Spleen (tissue), 11 donors: ENCODE measurements around the gene LSMEM2. TPM values are rescaled to one million over a fixed set of nuclear protein-coding genes. Genes with fewer than 3 reads are reported as not detected.

Source experiments
- DNase-seq: peaks from one replicate; pipeline ENCODE4 v3.0.0-alpha.2; 2020
- H3K27ac ChIP-seq, 8 donors: fragments of 200-600 bp; sonication (generic) in 7 of 8; 1 replicate in 4 of 8; 2 replicates in 4 of 8; pipeline versions ENCODE4 v1.5.0 to v1.8.0; 2016 to 2021; ENCODE audit warnings: inconsistent platforms in 4 of 8, mild to moderate bottlenecking in 4 of 8, moderate library complexity in 1 of 8
- H3K27me3 ChIP-seq, 7 donors: fragments of 200-600 bp; sonication (generic) in 6 of 7; replicated peaks in 1 of 7; 1 replicate in 4 of 7; 2 replicates in 3 of 7; pipeline versions ENCODE4 v1.5.0 to v1.8.0; 2016 to 2021; ENCODE audit warnings: inconsistent platforms in 3 of 7, mild to moderate bottlenecking in 1 of 7
- H3K36me3 ChIP-seq, 6 donors: fragments of 200-600 bp; sonication (generic) in 5 of 6; 1 replicate in 4 of 6; 2 replicates in 2 of 6; pipeline versions ENCODE4 v1.5.0 to v1.8.0; 2016 to 2021; ENCODE audit warnings: inconsistent platforms in 2 of 6
- H3K4me1 ChIP-seq, 6 donors: fragments of 200-600 bp; sonication (generic) in 5 of 6; 1 replicate in 3 of 6; 2 replicates in 3 of 6; pipeline versions ENCODE4 v1.5.0 to v1.8.0; 2016 to 2021; ENCODE audit warnings: inconsistent platforms in 3 of 6
- H3K4me3 ChIP-seq, 8 donors: fragments of 200-600 bp; sonication (generic) in 7 of 8; 1 replicate in 4 of 8; 2 replicates in 4 of 8; pipeline versions ENCODE4 v1.5.0 to v1.8.0; 2016 to 2021; ENCODE audit warnings: inconsistent platforms in 4 of 8, mild to moderate bottlenecking in 4 of 8, moderate library complexity in 2 of 8
- H3K9me3 ChIP-seq, 8 donors: fragments of 200-600 bp; sonication (generic) in 7 of 8; 1 replicate in 4 of 8; 2 replicates in 4 of 8; pipeline versions ENCODE4 v1.5.0 to v1.8.0; 2016 to 2021; ENCODE audit warnings: inconsistent platforms in 4 of 8
- POLR2A ChIP-seq, 3 donors: fragments of 450-650 bp; IDR thresholded peaks; one replicate each; pipeline ENCODE4 v1.5.1; 2017; ENCODE audit warnings: antibody characterized with exemption in 3 of 3, mild to moderate bottlenecking in 1 of 3
- POLR2AphosphoS5 ChIP-seq, 3 donors: sonication (generic); formaldehyde crosslinking; IDR thresholded peaks; one replicate each; pipeline ENCODE4 v1.5.1; 2017; ENCODE audit warnings: antibody characterized with exemption in 3 of 3
- WGBS, 5 donors: extraction: QIAGEN DNeasy Blood & Tissue Kit in 3 of 5; methylation state at CpG; one replicate each; pipeline versions ENCODE4 v1.1.5 to v1.1.7; 2013 to 2018; 5-methylcytosine and 5-hydroxymethylcytosine counted together
- intact Hi-C: fragments of 100-400 bp; cut with DNase I; formaldehyde crosslinking; loops from one replicate; pipeline ENCODE4 v1.15.0; 2023; ENCODE audit warnings: low total_unique reads
- polyA plus RNA-seq, 3 donors: library from polyadenylated mRNA; stranded (reverse); fragments of 200-250 nt; gene quantifications; one replicate each; pipeline ENCODE4 v1.2.1, GENCODE V29; 2013
- total RNA-seq, 7 donors: library from RNA; depleted of rRNA in 3 of 7; stranded (reverse); fragments of >200 nt in 3 of 7; fragmentation: NEBNext Ultra II Directional in 4 of 7; extraction: Animal tissue kit (Norgen Biotek cat#: 25700) in 4 of 7; gene quantifications; one replicate each; pipeline versions ENCODE4 v1.1.0 to v1.2.1, GENCODE V29; 2016 to 2021
- TF ChIP-seq, protein P1 (sequence below), 11 experiments: fragments of 200-600 bp in 7 of 11; fragments of 450-650 bp in 4 of 11; sonication (generic) in 4 of 11; IDR thresholded peaks in 8 of 11; conservative IDR thresholded peaks in 3 of 11; 1 replicate in 7 of 11; 2 replicates in 4 of 11; pipeline versions ENCODE4 v1.4.0 to v1.8.0; 2016 to 2021; ENCODE audit warnings: antibody characterized with exemption in 11 of 11, inconsistent platforms in 4 of 11, mild to moderate bottlenecking in 1 of 11
- donor health status: healthy with polysubstance abuse.
- donor health status: DM: no; HTN: no; CAD: no; lungs with moderate emphysema.
- donor health status: DM: no; HTN: no; CAD: no.
- donor health status: Bipolar disorder and iron deficiency.
- donor health status: healthy.
- donor health status: DM: no; HTN: no; CAD: no.
- donor health status: DM: yes; HTN: yes; CAD: no.

LSMEM2 gene
- total and polyA plus RNA-seq, 10 donors: 0.06 to 0.46 (median 0.24) TPM; not detected in 6

DNA sequence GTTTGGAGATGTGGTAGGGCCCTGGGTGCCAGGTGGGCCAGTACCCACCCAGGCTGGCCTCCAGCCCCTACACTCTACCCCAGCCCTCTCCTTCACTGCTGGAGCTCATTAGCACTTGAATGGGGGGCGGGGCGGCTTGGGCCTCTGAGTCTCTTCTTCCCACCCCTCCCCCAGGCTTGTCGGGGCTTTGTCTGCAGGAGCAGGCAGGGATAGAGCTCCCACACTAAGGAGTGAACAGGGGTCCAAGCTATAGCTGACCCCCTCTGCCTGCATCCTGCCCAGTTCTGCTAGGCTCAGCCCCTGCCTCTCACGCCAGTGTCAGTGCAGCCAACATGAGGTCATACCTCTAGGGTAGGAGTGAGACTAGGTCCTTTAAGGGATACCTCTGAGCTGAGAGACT lies 37.7 kb upstream of the LSMEM2 start:
- WGBS, 5 donors: 59 to 92% (median 73%) methylated on average over 2 to 4 of the region's 4 CpGs
- H3K27ac ChIP-seq: peak overlapping the region; percentile 88 to 99 (median 96)
- no peaks in the 10 kb centered on the region for H3K27me3 ChIP-seq
- peaks cover 0 to 59% (median 17%) of the 10 kb centered on the region in 6 donors for H3K36me3 ChIP-seq
- H3K4me3 ChIP-seq: peak overlapping the region in 2 of 8 donors; percentile 8 to 60
- intact Hi-C loops: no loop called here
- no peaks in the 10 kb centered on the region for H3K9me3 ChIP-seq
- DNase-seq: no peak
- TF ChIP-seq, protein P1, sequence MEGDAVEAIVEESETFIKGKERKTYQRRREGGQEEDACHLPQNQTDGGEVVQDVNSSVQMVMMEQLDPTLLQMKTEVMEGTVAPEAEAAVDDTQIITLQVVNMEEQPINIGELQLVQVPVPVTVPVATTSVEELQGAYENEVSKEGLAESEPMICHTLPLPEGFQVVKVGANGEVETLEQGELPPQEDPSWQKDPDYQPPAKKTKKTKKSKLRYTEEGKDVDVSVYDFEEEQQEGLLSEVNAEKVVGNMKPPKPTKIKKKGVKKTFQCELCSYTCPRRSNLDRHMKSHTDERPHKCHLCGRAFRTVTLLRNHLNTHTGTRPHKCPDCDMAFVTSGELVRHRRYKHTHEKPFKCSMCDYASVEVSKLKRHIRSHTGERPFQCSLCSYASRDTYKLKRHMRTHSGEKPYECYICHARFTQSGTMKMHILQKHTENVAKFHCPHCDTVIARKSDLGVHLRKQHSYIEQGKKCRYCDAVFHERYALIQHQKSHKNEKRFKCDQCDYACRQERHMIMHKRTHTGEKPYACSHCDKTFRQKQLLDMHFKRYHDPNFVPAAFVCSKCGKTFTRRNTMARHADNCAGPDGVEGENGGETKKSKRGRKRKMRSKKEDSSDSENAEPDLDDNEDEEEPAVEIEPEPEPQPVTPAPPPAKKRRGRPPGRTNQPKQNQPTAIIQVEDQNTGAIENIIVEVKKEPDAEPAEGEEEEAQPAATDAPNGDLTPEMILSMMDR (IDR thresholded peaks at IDR 0.05 in 8 of 11, conservative IDR thresholded peaks at IDR 0.05 in 3 of 11): no peak
- TF ChIP-seq POLR2A (IDR thresholded peaks at IDR 0.05): no peak
- TF ChIP-seq POLR2AphosphoS5 (IDR thresholded peaks at IDR 0.05): no peak
- peaks cover 80 to 84% (median 81%) of the 10 kb centered on the region in 6 donors for H3K4me1 ChIP-seq

DNA sequence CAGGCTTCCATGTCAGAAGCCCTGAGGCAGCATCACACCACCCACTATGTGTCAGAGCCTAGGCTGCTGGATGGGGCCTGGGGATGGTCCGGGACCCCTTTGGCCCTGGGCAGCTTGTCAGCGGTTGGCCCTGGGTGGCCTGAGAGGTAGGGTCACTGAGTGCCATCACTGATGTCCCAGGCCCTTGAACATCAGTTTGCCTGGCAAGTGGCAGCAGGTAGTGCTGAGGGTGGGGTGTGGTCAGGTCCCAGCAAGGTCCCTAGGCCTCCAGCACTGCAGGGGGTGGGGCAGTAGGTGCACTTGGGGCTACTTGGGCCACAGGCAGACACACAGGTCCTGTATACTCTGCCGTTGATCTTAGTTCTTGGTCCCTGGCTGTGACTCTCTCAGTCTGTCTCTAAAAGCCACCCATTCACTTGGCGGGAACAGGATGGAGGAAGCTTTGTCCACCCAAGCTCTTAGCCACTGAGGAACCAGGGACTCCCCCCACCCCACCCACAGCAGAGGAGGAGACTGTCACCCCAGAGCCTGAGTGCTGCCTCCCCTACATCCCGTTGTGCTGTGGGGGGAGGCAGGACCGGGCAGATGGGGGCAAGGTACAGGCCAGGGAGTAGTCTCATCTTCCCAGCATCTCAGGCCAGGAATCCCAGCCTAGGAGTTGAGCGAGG lies 37.0 kb upstream of the LSMEM2 start:
- 32 to 55% (median 38%) methylated on average over 4 to 7 of the region's 7 CpGs for WGBS, 5 donors
- DNase-seq: peak; percentile 77
- peak overlapping the region; percentile 88 to 99 (median 96) for H3K27ac ChIP-seq
- intact Hi-C loops: no loop called here
- peak overlapping the region in 4 of 8 donors; percentile 8 to 60 (median 24) for H3K4me3 ChIP-seq
- H3K9me3 ChIP-seq: no peaks in the 10 kb centered on the region
- peaks cover 86 to 91% (median 88%) of the 10 kb centered on the region in 6 donors for H3K4me1 ChIP-seq
- H3K27me3 ChIP-seq: no peaks in the 10 kb centered on the region
- H3K36me3 ChIP-seq: peaks cover 0 to 62% (median 17%) of the 10 kb centered on the region in 6 donors
- no peak for TF ChIP-seq POLR2AphosphoS5 (IDR thresholded peaks at IDR 0.05)
- TF ChIP-seq, protein P1 (IDR thresholded peaks at IDR 0.05 in 8 of 11, conservative IDR thresholded peaks at IDR 0.05 in 3 of 11): no peak
- TF ChIP-seq POLR2A (IDR thresholded peaks at IDR 0.05): no peak

DNA sequence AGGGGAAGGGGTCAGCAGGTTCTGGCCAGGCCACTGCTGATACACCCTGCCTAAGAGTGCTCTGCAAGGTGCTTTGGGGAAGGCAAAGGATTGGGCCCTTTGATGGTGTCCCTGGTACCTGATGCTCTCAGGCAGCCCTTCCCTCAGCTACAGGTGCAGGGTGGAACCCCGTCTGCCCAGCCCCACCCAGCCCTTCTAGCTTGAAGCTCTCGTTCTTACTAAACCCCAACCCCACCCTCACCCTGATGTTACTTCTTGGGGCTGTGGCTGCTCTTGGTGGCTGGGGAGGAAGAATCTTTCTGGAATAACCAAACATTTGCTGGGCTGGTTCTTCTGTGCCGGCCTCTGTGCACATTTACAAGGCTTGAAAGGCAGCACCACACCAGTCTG lies 36.5 kb upstream of the LSMEM2 start:
- Histone ChIP-seq H3K9me3 (no peaks in the 10 kb centered on the region), H3K36me3 (peaks cover 0 to 68% (median 18%) of the 10 kb centered on the region in 6 donors), H3K4me3 (peak overlapping the region in 4 of 8 donors; percentile 8 to 60 (median 24)), H3K27me3 (no peaks in the 10 kb centered on the region), H3K27ac (peak overlapping the region; percentile 88 to 99 (median 96)), H3K4me1 (peaks cover 92 to 96% (median 94%) of the 10 kb centered on the region in 6 donors)
- TF ChIP-seq, protein P1 (IDR thresholded peaks at IDR 0.05 in 8 of 11, conservative IDR thresholded peaks at IDR 0.05 in 3 of 11): no peak
- no peak for TF ChIP-seq POLR2AphosphoS5 (IDR thresholded peaks at IDR 0.05)
- TF ChIP-seq POLR2A (IDR thresholded peaks at IDR 0.05): no peak
- WGBS, 5 donors: 3 to 24% (median 15%) methylated on average over 3 of the region's 3 CpGs
- intact Hi-C loops: no loop called here
- DNase-seq: no peak

DNA sequence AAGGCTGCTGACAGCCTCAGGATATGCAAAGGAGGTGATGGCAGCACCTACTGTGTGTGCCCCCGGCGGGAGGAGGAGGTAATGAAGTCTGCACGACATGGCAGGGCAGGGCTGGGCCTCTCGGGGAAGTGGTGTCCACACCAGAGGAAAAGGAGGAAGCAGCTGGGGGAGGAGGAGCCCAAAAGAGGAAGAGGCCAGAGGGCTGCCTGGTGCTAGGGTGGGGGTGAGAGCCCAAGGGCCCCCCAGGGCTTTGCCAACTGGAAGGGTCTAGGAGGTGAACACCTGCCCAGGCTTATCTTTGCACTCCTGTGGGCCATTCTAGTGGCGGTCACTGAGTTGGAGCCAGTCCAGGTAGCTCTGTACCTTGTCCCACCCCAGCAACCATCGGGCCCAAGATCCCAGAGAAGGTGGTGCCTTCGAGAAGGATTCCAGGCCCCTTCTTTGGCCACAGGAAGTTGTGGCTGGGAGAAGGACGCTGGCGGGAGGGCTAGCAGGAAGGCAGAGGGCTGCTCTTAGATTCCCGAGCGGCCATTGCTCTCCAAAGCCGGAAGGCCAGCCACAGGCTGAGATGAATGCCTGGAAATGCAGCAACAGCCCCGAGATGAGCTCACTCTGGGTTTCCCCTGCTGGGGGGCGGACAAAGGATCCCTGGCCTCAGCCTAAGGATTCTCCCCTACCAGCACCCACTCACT lies 35.9 kb upstream of the LSMEM2 start:
- 5 to 14% (median 6%) methylated on average over 6 to 14 of the region's 14 CpGs for WGBS, 5 donors
- H3K4me1 ChIP-seq: peaks cover 98 to 100% (median 100%) of the 10 kb centered on the region in 6 donors
- H3K27me3 ChIP-seq: no peaks in the 10 kb centered on the region
- peaks cover 0 to 74% (median 20%) of the 10 kb centered on the region in 6 donors for H3K36me3 ChIP-seq
- TF ChIP-seq POLR2AphosphoS5 (IDR thresholded peaks at IDR 0.05) (peak; percentile 70 to 81 (median 80)), POLR2A (IDR thresholded peaks at IDR 0.05) (no peak)
- TF ChIP-seq, protein P1 (IDR thresholded peaks at IDR 0.05 in 8 of 11, conservative IDR thresholded peaks at IDR 0.05 in 3 of 11): peak in 8 of 11 experiments; percentile 23 to 80 (median 56)
- peak overlapping the region in 5 of 8 donors; percentile 4 to 60 (median 23) for H3K4me3 ChIP-seq
- peak overlapping the region; percentile 88 to 99 (median 96) for H3K27ac ChIP-seq
- H3K9me3 ChIP-seq: no peaks in the 10 kb centered on the region
- intact Hi-C loops: no loop called here
- DNase-seq: peak; percentile 97
